LoVo (cell line): Measurements from ENCODE around the gene LDLRAD3.

Experiments
- DNase-seq: peaks from one replicate; pipeline ENCODE4 v3.0.0-alpha.2; 2016; ENCODE audit warnings: low spot score

The LDLRAD3 gene

DNA sequence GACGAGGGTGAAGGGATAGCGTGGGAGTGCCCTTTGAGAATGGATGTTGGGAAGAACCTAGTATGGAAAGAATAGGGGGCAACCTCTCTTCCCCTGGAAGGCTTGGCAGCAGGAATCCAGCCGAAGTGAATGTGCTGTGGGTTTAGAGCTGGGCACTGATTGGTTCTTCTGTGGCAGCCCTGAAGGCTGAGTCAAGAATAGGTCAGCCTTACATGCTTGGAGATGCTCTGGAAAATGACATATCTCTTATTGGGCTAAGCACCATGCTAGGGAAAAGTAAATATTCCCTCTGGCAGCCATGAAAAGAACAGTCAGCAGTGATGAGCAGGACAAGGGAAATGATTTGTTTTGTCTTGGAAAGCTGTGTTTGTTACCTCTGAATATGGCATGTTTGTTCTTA lies 195.9 kb downstream of the LDLRAD3 start:
- no peak for DNase-seq

DNA sequence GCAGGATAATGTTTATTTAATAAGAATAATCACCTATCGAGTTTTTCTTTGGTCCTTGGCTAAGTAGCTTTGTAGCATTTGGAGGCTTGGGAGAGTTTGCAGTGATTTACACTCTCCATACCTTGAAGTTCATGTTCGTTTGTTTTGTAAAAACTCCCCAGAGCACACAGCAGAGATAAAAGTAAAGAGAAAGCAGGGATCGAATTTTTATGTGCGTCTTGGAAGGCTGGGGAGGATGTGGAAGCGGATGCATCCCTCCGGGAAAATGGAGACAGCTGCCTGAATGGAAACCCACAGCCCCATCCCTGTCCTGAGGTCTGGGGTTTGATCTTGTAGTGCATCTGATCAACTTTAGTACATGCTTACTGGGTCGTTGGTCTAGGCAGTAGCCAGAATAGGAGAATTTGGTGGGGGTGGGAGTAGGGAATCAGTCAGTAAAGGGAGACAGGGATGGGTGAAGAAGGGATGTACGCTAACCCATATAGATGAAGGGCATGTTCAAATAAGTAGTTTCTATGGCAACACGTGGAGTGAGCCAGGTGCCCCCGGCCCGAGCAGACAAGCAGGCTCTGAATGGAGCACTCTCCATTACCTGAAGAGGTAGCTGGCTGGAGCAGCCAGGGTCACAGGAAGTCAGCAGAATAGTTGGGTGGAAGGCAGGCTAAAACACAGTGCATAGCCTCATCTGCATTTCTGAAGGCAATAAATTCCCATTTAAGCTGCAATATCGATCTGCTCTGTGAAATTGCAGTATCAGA lies 197.5 kb downstream of the LDLRAD3 start:
- no peak for DNase-seq

DNA sequence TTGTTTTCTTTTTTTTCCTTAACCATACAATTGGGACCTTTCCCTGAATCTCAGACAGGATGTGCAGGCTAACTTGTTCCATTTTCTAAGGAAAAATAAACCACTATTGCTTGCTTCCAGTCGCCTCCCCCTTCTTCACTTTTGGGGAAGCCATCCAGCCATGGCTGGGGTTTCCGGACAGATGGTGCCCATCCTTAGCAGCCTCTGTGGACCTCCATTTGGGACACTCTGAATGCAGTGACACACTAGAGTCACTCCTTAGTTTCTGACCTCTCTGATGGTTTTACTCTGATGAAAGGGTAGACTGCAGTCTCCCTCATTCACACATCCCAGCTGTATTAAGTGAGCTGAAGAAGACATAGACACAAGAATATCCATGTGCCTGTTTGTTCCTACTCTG lies 198.1 kb downstream of the LDLRAD3 start:
- no peak for DNase-seq

DNA sequence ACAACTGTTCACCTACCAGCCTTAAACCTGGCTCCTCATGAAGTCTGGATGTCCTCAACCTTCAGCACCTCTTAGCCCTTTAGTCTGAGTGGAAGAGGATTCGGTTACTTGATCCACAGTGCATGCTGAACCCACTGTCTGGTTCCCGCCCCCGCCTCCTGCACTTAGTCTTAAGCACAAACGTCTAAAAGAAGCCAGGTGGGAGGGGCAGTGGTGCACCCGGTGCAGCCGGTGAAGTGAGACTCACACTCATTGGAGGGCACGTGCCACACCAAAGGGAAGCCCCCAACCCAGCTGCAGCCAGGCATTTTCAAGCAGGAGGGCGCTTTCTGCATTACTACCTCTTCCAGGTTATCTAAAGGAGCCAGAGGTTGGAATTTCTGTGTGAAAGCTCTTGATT lies 198.6 kb downstream of the LDLRAD3 start:
- DNase-seq = no peak

DNA sequence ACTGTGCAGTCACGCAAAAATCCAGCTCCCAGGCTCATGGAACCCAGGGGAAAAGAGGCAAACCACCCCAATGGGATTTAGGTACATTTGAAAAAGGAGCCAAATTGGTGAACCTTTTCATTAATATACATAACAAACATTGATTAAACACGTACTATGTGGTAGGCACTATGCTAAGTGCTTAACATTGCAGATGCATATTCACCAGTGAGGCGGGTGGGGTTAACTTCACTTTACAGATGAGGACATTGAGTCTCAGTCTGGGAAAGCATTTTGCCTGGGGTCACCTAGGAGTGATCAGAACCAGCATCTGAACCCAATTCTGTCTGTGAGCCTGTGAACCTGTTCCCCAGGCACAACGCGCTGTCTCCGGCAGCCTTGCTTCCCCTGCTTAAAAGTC lies 199.0 kb downstream of the LDLRAD3 start:
- no peak for DNase-seq

DNA sequence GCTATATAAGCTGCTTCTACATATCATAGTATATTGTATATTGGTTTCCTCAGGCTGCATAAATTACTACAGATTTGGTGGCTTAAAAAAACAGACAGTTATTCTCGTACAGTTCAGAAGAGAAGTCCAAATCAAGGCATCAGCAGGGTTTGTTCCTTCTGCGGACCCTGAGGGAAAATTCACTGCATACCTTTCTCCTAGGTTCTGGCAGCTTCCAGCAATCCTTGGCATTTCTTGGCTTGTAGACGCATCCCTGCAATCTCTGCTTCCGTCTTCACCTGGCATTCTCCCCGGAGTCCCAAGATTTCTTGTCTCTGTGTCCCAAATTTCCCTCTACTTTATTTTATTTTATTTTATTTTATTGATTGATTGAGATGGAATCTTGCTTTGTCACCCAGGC lies 202.6 kb downstream of the LDLRAD3 start:
- DNase-seq = no peak

DNA sequence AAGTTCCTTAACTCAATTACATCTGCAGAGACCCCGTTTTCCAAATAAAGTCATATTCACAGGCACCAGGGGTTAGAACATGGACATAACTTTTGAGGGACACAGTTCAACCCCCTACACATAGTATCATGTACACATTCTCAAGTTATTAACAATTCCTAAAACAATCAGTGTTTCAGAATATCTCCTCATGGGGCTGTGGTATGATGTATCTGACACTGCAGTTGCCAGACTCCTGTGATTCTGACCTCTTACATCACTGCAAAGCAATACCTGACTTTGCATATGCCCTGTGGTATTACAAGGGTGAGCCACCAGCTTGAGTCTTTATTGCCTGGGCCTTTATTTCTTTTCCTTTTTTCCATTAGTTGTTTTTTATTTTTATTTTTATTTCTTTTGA lies 203.6 kb downstream of the LDLRAD3 start:
- DNase-seq = no peak

DNA sequence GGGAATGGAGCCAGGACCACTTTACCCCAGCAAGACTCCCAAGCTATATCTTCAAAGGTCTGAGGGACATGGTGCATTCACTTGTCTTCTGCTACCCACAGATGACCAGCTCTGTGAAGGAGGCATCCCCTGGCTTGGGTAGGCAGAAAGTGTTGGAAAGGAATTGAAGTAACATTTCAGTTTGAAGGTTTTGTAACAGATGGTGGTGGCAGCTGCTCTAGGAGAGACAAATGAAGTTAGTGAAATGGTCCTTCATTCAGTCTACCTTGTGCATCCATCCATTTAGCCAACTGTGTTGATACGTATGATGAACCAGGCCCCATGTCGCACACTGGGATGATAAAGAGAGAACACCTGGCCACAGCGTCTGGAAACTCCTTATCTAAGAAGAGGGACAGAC lies 204.8 kb downstream of the LDLRAD3 start:
- no peak for DNase-seq

DNA sequence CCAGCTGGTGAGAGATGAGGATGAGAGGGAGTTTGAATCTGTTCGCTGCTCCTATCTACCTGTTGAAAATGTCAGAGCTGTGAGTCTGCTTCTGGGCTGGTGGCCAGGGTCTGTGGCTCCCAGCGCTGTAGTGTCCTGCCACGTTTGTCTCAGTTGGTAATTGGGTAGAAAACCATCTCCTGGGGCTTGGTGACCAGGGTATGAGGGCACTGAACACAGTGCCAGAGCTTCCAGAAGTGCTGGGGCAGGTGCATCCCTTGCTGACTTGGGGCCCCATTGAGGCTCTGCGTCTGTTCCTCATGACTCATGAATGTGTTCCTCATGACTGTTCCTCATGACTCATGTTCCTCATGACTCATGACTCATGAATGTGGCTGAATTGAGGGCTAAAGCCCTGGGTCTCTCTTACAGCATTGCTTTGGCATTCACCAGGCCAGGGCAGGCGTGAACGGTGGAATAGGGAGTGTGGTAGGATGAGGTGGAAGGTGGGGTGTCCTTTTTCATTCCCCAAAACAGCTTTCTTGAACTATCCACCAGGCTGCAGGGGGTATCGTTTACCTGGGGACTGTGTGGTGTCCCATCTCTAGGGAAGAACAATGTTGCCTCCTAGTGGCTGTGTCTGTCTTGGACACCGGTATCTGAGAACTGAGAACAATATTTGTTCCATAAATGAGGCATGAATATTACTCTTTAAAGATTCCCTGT lies 205.8 kb downstream of the LDLRAD3 start:
- DNase-seq = peak; percentile 92

DNA sequence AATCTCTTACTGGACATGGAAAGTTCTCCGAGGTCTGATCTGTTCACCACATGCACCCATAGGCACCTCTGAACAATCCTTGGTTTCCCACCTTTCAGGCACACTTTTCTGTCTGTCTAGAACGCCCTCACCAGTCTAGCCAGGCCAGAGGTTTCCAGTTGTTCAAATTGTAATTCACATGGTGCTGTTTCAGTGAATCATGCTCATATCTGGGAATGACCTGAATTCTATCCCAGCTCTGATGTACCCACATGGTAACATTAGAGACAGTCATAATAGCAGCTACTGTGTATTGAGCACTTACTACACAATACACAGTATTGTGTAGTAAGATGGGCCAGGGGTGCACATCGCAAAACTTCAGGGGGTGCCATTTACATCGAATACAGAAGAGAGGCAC lies 207.1 kb downstream of the LDLRAD3 start:
- DNase-seq = no peak

DNA sequence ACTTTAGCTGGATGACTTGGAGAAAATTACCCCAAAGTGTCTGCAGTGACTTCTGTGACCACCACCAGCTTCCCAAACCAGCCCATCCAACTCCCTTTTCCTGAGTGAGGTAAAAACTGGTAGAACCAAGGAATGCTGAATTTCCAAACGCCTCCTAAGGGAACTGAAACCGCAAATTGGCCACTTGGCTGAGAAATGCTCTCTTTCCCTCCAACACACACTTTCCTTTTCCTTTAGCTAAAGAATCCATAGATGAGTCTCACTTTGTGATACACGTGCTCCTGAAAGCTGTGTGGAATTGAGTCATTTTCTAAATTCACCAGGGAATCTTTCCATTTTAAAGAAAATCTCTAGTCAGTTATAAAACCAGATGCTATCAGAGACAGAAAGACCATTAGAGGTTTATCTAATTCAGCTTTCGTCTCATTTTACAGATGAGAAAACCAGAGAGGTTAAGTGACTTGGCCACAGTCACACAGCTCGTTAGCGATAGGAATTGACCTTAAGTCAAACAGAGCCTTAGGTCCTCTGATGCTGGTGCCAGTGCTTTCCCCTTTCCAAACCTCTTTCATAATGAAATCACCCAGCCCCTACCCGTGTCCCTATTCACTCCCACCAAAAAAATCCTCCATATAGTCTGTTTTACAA lies 208.2 kb downstream of the LDLRAD3 start:
- no peak for DNase-seq

DNA sequence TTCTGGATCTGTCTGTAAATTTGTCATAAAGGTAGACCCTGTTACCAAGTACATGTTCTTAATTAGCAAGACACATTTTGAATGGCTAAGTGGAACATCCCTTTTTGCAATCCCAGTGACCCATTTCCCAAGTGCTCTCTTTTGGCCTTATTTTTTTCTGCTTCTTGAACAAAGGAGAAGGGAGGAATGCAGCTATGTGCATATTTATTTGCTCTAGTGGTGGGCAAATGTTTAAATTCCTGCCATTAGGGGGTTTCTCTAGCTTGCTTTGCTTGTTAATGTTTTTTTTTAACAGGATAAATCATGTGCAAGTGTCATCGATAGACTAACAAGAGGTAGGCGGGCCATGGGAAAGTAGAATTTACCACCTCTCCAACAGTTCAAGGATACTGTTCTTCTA lies 209.7 kb downstream of the LDLRAD3 start:
- DNase-seq = no peak

DNA sequence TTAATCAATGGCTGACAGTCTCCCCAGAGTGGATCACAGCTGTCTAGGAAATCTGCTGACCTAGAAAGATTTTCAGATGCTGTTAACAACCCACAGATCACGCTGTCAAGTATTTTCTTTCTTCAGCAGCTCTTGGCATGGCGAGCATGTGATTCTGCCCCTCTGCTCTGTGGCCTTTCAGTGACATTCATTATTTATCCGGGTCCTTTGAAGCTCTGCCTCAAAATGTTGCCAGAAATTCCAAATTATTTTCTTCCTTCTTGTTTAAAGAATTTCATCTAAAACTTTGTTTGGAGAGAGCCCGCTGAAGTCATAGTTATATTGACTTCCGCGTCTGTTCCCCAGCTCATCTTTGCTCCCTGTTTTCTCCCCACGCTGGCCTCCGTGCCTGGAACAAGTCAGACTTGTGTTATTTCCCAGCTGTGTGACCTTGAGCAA lies 211.3 kb downstream of the LDLRAD3 start:
- DNase-seq = no peak

DNA sequence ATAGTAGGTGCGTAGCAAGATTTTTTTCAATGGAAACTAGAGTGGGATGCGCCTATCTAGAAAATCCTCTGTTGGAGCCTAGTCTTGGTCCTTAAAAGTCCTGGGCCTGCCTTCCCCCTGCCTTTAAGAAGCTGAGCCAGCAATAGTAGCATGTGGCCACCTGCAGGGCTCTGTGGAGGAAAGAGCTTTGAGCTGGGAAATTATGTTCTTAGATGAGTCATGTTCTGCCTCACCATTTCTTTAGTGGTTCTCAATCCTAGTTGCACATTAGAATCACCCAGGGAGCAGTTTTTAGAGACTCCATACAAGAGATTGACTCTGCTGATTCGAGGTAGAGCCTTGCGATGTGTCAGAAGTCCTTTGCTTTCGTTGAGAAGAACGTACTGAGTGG lies 211.9 kb downstream of the LDLRAD3 start:
- DNase-seq = no peak

DNA sequence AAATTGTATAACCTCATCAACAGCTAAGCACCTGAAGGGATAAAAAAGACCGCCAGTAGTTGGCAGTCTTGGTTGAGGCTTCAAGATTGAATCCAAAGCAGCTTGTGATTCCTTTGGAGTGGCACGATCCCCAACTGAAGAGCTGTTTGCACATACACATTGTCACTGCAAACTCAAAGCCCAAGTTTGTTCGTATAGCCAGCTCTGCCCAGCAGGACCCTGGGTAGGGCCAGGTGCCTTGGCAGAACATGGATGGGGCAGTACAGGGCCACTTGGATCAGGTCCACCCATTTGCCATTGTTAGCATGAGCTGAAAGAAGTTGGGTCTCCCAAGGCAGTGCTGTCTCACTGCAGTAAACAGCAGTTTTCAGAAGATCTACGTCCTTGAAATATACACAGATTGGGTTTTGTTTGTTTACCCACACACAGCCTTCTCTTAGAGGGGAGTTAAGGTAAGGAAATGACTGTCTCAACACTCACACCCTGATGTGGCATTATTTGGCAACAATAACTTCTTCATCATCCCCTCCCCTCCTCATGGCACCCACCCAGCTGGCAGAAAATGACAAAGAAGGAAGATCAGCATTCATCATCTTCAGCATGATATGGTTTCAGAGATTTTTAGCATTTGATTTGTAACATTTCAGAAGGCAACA lies 212.4 kb downstream of the LDLRAD3 start:
- no peak for DNase-seq

DNA sequence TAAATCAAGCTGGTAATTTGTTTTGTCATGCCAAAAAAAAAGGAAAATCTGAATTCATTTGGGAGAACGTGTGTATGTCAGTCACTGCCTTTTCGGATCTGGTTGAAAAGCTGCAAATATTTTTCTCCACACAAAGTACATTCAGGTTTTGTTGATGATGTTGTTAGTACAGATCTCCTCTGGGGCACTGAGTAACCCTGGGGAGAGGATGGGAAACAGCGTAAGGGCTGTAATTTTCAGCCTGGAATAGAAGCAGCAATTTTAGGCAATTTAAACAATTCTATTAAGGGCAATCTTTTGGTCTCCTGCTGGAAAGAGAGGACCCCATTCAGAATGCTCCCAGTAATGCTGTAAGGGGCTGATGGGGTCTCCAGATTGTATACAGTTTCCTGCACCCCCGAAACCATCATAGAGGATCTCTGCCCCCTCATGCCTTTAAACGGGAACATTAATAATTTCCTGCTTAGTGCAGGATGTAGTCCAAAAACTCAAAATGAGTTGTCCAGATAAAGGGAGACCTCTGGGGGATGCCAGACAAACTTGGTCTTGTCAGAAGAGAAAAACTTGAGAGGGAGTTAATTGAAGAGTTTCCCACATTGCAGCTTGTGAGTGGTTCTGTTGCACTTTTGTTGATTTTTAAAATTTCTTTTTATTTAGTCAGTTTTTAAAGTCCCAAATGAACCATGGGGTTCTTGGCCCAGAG lies 213.1 kb downstream of the LDLRAD3 start:
- no peak for DNase-seq

DNA sequence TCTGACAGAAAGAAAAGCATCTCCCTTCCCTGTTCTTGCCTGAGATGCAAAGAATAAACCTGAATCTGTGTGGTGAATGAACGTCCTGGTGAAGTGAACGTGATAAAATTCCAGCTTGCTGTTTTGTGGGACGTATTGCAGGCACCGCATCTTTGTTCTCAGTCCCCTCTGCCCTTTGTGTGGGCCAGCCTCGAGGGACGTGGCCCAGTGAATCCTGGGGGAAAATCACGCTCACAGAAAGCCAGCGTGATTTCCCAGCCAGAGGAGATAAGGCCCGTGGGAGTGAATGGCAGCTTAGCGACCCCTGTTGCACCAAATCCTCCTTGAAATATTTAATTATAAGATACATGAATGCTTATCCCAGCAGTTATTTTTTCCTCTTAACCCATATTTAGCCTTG lies 216.2 kb downstream of the LDLRAD3 start:
- no peak for DNase-seq

DNA sequence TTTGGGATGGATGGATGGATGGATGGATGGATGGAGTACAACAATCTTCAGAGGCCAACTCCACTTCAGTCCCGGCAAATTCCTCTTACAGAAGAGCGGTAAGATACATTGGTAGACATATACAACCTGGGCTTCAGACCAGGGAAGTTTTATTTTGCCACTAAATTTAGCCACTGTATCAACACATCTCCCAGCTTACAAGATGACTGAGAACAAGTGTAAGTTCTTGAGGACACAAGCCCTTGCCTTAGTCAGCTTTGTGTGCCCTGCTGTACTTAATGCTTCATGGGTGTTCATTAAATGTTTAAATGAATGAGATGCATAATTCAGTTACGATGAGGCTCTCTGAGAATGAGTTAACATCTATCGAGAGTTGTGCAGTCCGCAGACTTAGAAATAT lies 217.7 kb downstream of the LDLRAD3 start:
- no peak for DNase-seq

DNA sequence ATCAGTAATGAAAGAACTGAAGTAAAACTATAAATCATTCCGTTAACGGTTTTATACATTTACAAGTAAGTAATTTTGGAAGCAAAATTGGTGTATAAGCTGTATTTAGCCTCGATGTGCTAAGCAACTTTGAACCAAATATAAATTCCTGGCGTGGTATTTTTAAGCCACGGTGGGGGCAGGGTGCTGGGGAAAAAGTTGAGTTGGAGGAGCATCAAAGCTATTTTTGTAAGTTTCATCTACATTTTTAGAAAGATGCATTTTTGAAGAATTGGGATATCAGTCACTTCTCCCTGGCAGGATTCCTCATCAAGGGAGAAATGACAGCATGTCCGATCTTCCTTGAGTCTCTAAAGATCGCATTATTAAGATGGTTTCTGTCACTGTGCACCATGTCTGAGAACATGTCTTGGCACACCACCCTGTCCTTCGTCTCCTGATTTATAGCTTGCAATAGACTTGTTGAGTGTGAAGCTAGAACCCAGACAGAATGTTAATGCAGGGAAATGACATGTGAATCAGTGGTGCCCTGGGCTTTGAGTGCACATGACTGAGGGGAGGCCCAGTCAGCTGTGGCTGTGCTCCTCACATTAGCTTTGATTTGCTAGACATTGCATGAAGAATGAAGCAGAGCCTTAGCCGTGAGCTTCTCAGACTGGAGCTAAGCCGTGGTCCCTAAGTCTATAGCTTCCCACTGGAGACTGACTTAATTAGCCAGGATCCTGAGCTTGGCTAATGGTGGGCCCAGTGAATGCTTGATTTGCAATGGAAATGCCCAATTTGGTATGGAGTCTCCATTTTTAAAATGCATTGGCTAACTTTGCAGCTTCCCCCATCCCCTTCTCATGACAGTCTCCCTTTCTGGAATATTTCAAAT lies 218.4 kb downstream of the LDLRAD3 start:
- DNase-seq = no peak

DNA sequence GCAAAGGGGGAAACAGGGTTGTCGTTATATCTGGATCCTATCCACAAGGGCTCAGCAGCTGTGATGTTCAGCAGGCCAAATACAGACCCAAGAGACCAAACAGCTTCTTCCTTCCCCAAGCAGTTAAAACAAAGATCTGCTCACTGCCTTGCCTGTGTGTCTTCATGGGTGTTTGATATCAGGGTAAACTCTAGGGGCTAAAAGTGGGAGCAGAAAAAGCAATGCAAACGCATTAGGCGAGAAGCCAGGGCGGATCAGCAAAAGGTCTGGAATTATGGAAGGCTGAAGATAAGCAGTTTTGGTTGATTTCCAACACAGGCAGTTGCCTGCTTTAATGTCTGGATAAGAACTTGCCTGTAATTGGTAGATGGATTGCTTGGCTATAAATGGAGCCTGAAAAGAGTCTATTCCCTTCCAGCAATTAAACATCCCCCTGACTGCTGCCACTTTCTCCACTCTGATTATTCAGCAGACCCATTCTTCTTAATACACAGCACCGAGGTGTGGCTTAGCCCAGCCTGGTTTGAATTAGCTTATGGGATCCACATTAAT lies 219.1 kb downstream of the LDLRAD3 start:
- no peak for DNase-seq
